CD14-positive monocyte (primary cell): ENCODE results near the gene SLC38A9. TPM values are rescaled to one million over a fixed set of nuclear protein-coding genes. Genes with fewer than 3 reads are reported as not detected.

ENCODE experiments used
- DNase-seq, 3 donors: peaks; one replicate each; pipeline ENCODE4 v3.0.0-alpha.2; 2011 to 2022
- H2AFZ ChIP-seq: 2 replicates; pipeline ENCODE4 v1.6.0; 2012; ENCODE audit warnings: mild to moderate bottlenecking, low read depth, low read length, inconsistent platforms; ENCODE audit not compliant: insufficient read depth, poor library complexity, severe bottlenecking
- H3K27ac ChIP-seq, 2 donors: 1 replicate in 1 of 2; 2 replicates in 1 of 2; pipeline ENCODE4 v1.5.1; 2012 to 2013; ENCODE audit warnings: low read length in 2 of 2, control low read depth in 1 of 2, inconsistent platforms in 1 of 2, low read depth in 1 of 2, mild to moderate bottlenecking in 1 of 2
- H3K27me3 ChIP-seq, 2 donors: one replicate each; pipeline versions ENCODE4 v1.6.0 to v1.6.1; 2011 to 2013; ENCODE audit warnings: low read length in 2 of 2; ENCODE audit not compliant: control insufficient read depth in 2 of 2, insufficient read depth in 2 of 2
- H3K36me3 ChIP-seq, 2 donors: replicated peaks in 1 of 2; 1 replicate in 1 of 2; 2 replicates in 1 of 2; pipeline versions ENCODE4 v1.5.1 to v1.6.1; 2012 to 2013; ENCODE audit warnings: low read length in 2 of 2, control low read depth in 1 of 2, inconsistent platforms in 1 of 2, mild to moderate bottlenecking in 1 of 2; ENCODE audit not compliant: insufficient read depth in 2 of 2, control insufficient read depth in 1 of 2
- H3K4me1 ChIP-seq, 2 donors: 1 replicate in 1 of 2; 2 replicates in 1 of 2; pipeline versions ENCODE4 v1.5.1 to v1.6.1; 2012 to 2013; ENCODE audit warnings: low read length in 2 of 2, control low read depth in 1 of 2, inconsistent platforms in 1 of 2, mild to moderate bottlenecking in 1 of 2, moderate library complexity in 1 of 2; ENCODE audit not compliant: insufficient read depth in 2 of 2, control insufficient read depth in 1 of 2
- H3K4me2 ChIP-seq: replicated peaks from 2 replicates; pipeline ENCODE3; 2012; ENCODE audit warnings: low read length, moderate library complexity, mild to moderate bottlenecking; ENCODE audit not compliant: poor library complexity, severe bottlenecking; ENCODE audit errors: extremely low read depth
- H3K4me3 ChIP-seq, 3 experiments: fragments of 200-600 bp in 1 of 3; sonication (generic) in 1 of 3; replicated peaks in 1 of 3; 1 replicate in 2 of 3; 2 replicates in 1 of 3; pipeline ENCODE4 v1.5.1; 2011 to 2013; ENCODE audit warnings: low read length in 3 of 3, mild to moderate bottlenecking in 3 of 3, control low read depth in 2 of 3, low read depth in 2 of 3, inconsistent platforms in 1 of 3, moderate library complexity in 1 of 3
- H3K79me2 ChIP-seq: 2 replicates; pipeline ENCODE4 v1.6.0; 2012; ENCODE audit warnings: mild to moderate bottlenecking, control low read depth, inconsistent platforms, low read length, moderate library complexity; ENCODE audit not compliant: insufficient read depth
- H3K9ac ChIP-seq: 2 replicates; pipeline ENCODE4 v1.6.0; 2017; ENCODE audit warnings: low read length, mild to moderate bottlenecking; ENCODE audit not compliant: insufficient read depth, poor library complexity, severe bottlenecking
- H3K9me3 ChIP-seq, 2 donors: replicated peaks in 1 of 2; 1 replicate in 1 of 2; 2 replicates in 1 of 2; pipeline versions ENCODE4 v1.5.1 to v1.6.1; 2012 to 2013; ENCODE audit warnings: low read length in 2 of 2, control low read depth in 1 of 2; ENCODE audit not compliant: control insufficient read depth in 1 of 2, insufficient read depth in 1 of 2
- H4K20me1 ChIP-seq: 2 replicates; pipeline ENCODE4 v1.6.0; 2012; ENCODE audit warnings: mild to moderate bottlenecking, low read length, control low read depth, moderate library complexity; ENCODE audit not compliant: insufficient read depth
- H3K27ac Mint-ChIP-seq, 7 donors: one replicate each; pipeline ENCODE4 v1.8.0; 2020; ENCODE audit warnings: mild to moderate bottlenecking in 7 of 7, mixed read lengths in 7 of 7, moderate library complexity in 6 of 7, inconsistent platforms in 2 of 7
- H3K27me3 Mint-ChIP-seq, 3 donors: one replicate each; pipeline ENCODE4 v1.8.0; 2021 to 2022; ENCODE audit warnings: low read depth in 3 of 3, mild to moderate bottlenecking in 3 of 3, mixed read lengths in 3 of 3, moderate library complexity in 3 of 3, inconsistent platforms in 1 of 3
- H3K36me3 Mint-ChIP-seq, 2 donors: one replicate each; pipeline ENCODE4 v1.8.0; 2020; ENCODE audit warnings: mixed read lengths in 2 of 2, inconsistent platforms in 1 of 2, mild to moderate bottlenecking in 1 of 2
- H3K4me1 Mint-ChIP-seq: one replicate; pipeline ENCODE4 v1.8.0; 2020; ENCODE audit warnings: mild to moderate bottlenecking, mixed read lengths
- H3K4me3 Mint-ChIP-seq, 2 donors: one replicate each; pipeline ENCODE4 v1.8.0; 2020; ENCODE audit warnings: mild to moderate bottlenecking in 2 of 2, mixed read lengths in 2 of 2, moderate library complexity in 1 of 2
- H3K9me3 Mint-ChIP-seq, 7 donors: one replicate each; pipeline ENCODE4 v1.8.0; 2020 to 2022; ENCODE audit warnings: mixed read lengths in 7 of 7, mild to moderate bottlenecking in 6 of 7, moderate library complexity in 6 of 7, inconsistent platforms in 2 of 7
- WGBS: methylation state at CpG from one replicate; pipeline ENCODE4 v1.1.5; 2013; ENCODE audit warnings: missing lambda C conversion rate; ENCODE audit not compliant: insufficient coverage; 5-methylcytosine and 5-hydroxymethylcytosine counted together
- intact Hi-C, 2 donors: fragments of 100-400 bp; cut with micrococcal nuclease; formaldehyde crosslinking; loops; one replicate each; pipeline versions ENCODE4 v1.15.0 to v1.15.1; 2023
- polyA plus RNA-seq, 3 donors: library from polyadenylated mRNA; depleted of rRNA in 1 of 3; unstranded in 2 of 3; stranded (reverse) in 1 of 3; fragments of 300-500 nt in 2 of 3; fragments of >200 nt in 1 of 3; fragmentation: Illumina TruSeq in 2 of 3; gene quantifications; 1 replicate in 2 of 3; 2 replicates in 1 of 3; pipeline ENCODE4 v1.2.3, GENCODE V29; 2012 to 2021
- TF ChIP-seq, protein P1 (sequence below): fragments of 200-600 bp; IDR thresholded peaks from one replicate; pipeline ENCODE4 v1.8.0; 2022; ENCODE audit warnings: antibody characterized with exemption, mild to moderate bottlenecking

Gene SLC38A9
- polyA plus RNA-seq, 3 donors, result 10.7 to 15.2 (median 14.1) TPM

GRCh38 chr5:55604611-55605067 lies 107.5 kb downstream of the SLC38A9 start:
- no peak overlapping the region for H3K4me3 ChIP-seq
- Mint-ChIP-seq H3K27me3 (peaks cover 0 to 5% (median 1%) of the 10 kb centered on the region in 3 donors), H3K4me3 (no peak overlapping the region), H3K27ac (no peak overlapping the region), H3K4me1 (peaks cover 16% of the 10 kb centered on the region), H3K36me3 (no peaks in the 10 kb centered on the region), H3K9me3 (no peaks in the 10 kb centered on the region)
- H3K27me3 ChIP-seq, result no peaks in the 10 kb centered on the region
- peaks cover 14 to 15% of the 10 kb centered on the region in 2 donors for H3K4me1 ChIP-seq
- no peaks in the 10 kb centered on the region for H3K79me2 ChIP-seq
- TF ChIP-seq, protein P1, sequence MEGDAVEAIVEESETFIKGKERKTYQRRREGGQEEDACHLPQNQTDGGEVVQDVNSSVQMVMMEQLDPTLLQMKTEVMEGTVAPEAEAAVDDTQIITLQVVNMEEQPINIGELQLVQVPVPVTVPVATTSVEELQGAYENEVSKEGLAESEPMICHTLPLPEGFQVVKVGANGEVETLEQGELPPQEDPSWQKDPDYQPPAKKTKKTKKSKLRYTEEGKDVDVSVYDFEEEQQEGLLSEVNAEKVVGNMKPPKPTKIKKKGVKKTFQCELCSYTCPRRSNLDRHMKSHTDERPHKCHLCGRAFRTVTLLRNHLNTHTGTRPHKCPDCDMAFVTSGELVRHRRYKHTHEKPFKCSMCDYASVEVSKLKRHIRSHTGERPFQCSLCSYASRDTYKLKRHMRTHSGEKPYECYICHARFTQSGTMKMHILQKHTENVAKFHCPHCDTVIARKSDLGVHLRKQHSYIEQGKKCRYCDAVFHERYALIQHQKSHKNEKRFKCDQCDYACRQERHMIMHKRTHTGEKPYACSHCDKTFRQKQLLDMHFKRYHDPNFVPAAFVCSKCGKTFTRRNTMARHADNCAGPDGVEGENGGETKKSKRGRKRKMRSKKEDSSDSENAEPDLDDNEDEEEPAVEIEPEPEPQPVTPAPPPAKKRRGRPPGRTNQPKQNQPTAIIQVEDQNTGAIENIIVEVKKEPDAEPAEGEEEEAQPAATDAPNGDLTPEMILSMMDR, result no peak
- no peaks in the 10 kb centered on the region for H4K20me1 ChIP-seq
- H3K9ac ChIP-seq, result no peak overlapping the region
- H3K36me3 ChIP-seq, result no peaks in the 10 kb centered on the region
- H2AFZ ChIP-seq, result no peak overlapping the region
- no peak overlapping the region for H3K27ac ChIP-seq
- H3K9me3 ChIP-seq, result no peaks in the 10 kb centered on the region
- intact Hi-C loops, result no loop called here
- WGBS, result 100% methylated on average over 3 of the region's 7 CpGs
- no peak for DNase-seq
- no peak overlapping the region for H3K4me2 ChIP-seq

- Histone ChIP-seq H3K9me3 (no peaks in the 10 kb centered on the region), H3K4me3 (no peak overlapping the region), H4K20me1 (no peaks in the 10 kb centered on the region), H3K27ac (no peak overlapping the region), H3K9ac (no peak overlapping the region), H3K79me2 (no peaks in the 10 kb centered on the region), H3K36me3 (no peaks in the 10 kb centered on the region), H3K4me2 (no peak overlapping the region), H3K4me1 (peaks cover 14 to 15% of the 10 kb centered on the region in 2 donors), H2AFZ (no peak overlapping the region), H3K27me3 (no peaks in the 10 kb centered on the region)
- H3K4me1 Mint-ChIP-seq, result peaks cover 16% of the 10 kb centered on the region
- WGBS, result 91% methylated on average over 5 of the region's 5 CpGs
- no peaks in the 10 kb centered on the region for H3K9me3 Mint-ChIP-seq
- no peaks in the 10 kb centered on the region for H3K36me3 Mint-ChIP-seq
- DNase-seq, result no peak
- peak overlapping the region in 1 of 7 donors; percentile 55 for H3K27ac Mint-ChIP-seq
- TF ChIP-seq, protein P1, result no peak
- intact Hi-C loops, result no loop called here
- no peak overlapping the region for H3K4me3 Mint-ChIP-seq
- peaks cover 0 to 7% (median 0%) of the 10 kb centered on the region in 3 donors for H3K27me3 Mint-ChIP-seq
Measured at GRCh38 chr5:55603922-55604321, 108.2 kb downstream of the SLC38A9 start.
